K562 (cell line): Measurements from ENCODE around the gene NYNRIN. TPM values are rescaled to one million over a fixed set of nuclear protein-coding genes. Genes with fewer than 3 reads are reported as not detected.

ENCODE experiments used
- ATAC-seq: fragments of 200-7000 bp; cut with Tn5 transposase; 3 replicates; pipeline ENCODE4 v1.9.1; 2020; ENCODE audit warnings: moderate library complexity
- BruUV-seq: library from RNA; stranded (reverse); fragments of 400-500 nt; replicated peaks from 2 replicates; lab custom pipeline; 2021; lab: Mats Ljungman, UMichigan
- CTCF ChIA-PET: fragments of 300-600 bp; formaldehyde crosslinking; extraction: SDS; loops from one replicate; lab custom pipeline; 2021; ENCODE audit warnings: low intra/inter-chr PET ratio; lab: Yijun Ruan, JAX
- POLR2A ChIA-PET: fragments of 300-600, 350-650 bp; sonication (Branson Sonifier 250); formaldehyde crosslinking; extraction: SDS; loops from one replicate; lab custom pipeline; 2021; ENCODE audit warnings: antibody characterized with exemption, inconsistent platforms; lab: Yijun Ruan, JAX
- DNase-seq, 4 experiments: peaks; one replicate each; pipeline versions ENCODE4 v3.0.0 to v3.0.0-alpha.2; 2011 to 2018; ENCODE audit warnings: low spot score in 3 of 4, mixed read lengths in 3 of 4; ENCODE audit errors: extremely low read depth in 1 of 4
- FAIRE-seq: peaks from 2 replicates; lab custom pipeline; 2011; peaks lifted over from hg19 to GRCh38; lab: Jason Lieb, UNC
- H2AFZ ChIP-seq: 2 replicates; pipeline ENCODE4 v1.6.0; 2011; ENCODE audit warnings: low read depth, low read length, control low read depth, inconsistent platforms
- H3K27ac ChIP-seq: fragments of 200-600 bp; 3 replicates; pipeline ENCODE4 v1.8.0; 2011; ENCODE audit warnings: low read depth, mild to moderate bottlenecking, control low read depth, inconsistent platforms, low read length, moderate library complexity, mixed read lengths; ENCODE audit errors: extremely low read depth
- H3K27me3 ChIP-seq, 2 experiments: fragments of 300-600 bp in 1 of 2; 2 replicates in 1 of 2; 3 replicates in 1 of 2; pipeline versions ENCODE4 v1.6.0 to v1.8.0; 2011; ENCODE audit warnings: inconsistent platforms in 2 of 2, low read length in 2 of 2, mild to moderate bottlenecking in 1 of 2, mixed read lengths in 1 of 2, moderate library complexity in 1 of 2; ENCODE audit not compliant: control insufficient read depth in 2 of 2, insufficient read depth in 2 of 2
- H3K36me3 ChIP-seq: fragments of 300-600 bp; 3 replicates; pipeline ENCODE4 v1.8.0; 2011; ENCODE audit warnings: mild to moderate bottlenecking, low read length, inconsistent platforms; ENCODE audit not compliant: control insufficient read depth, insufficient read depth
- H3K4me1 ChIP-seq, 2 experiments: fragments of 200-600 bp in 1 of 2; replicated peaks in 1 of 2; 2 replicates in 1 of 2; 3 replicates in 1 of 2; pipeline versions ENCODE4 v1.5.1 to v1.8.0; 2011; ENCODE audit warnings: inconsistent platforms in 2 of 2, low read length in 2 of 2, mild to moderate bottlenecking in 1 of 2, mixed read lengths in 1 of 2, moderate library complexity in 1 of 2; ENCODE audit not compliant: control insufficient read depth in 2 of 2, insufficient read depth in 2 of 2
- H3K4me2 ChIP-seq: 2 replicates; pipeline ENCODE4 v1.6.1; 2011; ENCODE audit warnings: low read length, control low read depth, inconsistent platforms, mixed read lengths; ENCODE audit not compliant: insufficient read depth
- H3K4me3 ChIP-seq: fragments of 200-600 bp; sonication (generic), shearing (Covaris generic); 2 replicates; pipeline ENCODE4 v1.5.1; 2016; ENCODE audit warnings: control low read depth, inconsistent platforms
- H3K79me2 ChIP-seq: fragments of 200-600 bp; 3 replicates; pipeline ENCODE4 v1.8.0; 2011; ENCODE audit warnings: low read length, inconsistent platforms; ENCODE audit not compliant: control insufficient read depth, insufficient read depth
- H3K9ac ChIP-seq, 2 experiments: 2 replicates each; pipeline versions ENCODE4 v1.6.0 to v1.6.1; 2011; ENCODE audit warnings: low read depth in 2 of 2, low read length in 2 of 2, control low read depth in 1 of 2, inconsistent platforms in 1 of 2, mild to moderate bottlenecking in 1 of 2, mixed read lengths in 1 of 2; ENCODE audit not compliant: insufficient read depth in 1 of 2
- H3K9me1 ChIP-seq: one replicate; pipeline ENCODE4 v1.6.0; 2011; ENCODE audit warnings: inconsistent platforms, mild to moderate bottlenecking, low read length, moderate library complexity; ENCODE audit not compliant: control insufficient read depth, insufficient read depth
- H3K9me3 ChIP-seq: replicated peaks from 2 replicates; pipeline ENCODE4 v1.5.1; 2011; ENCODE audit warnings: low read depth, low read length, inconsistent platforms; ENCODE audit not compliant: control insufficient read depth, insufficient read depth
- H4K20me1 ChIP-seq: replicated peaks from 2 replicates; pipeline ENCODE4 v1.6.1; 2011; ENCODE audit warnings: low read length, inconsistent platforms, mixed read lengths; ENCODE audit not compliant: control insufficient read depth, insufficient read depth
- CHD4 ChIP-seq: fragments of 200-600 bp; sonication (generic); IDR thresholded peaks from 3 replicates; pipeline ENCODE4 v1.6.1; 2012; ENCODE audit warnings: low read depth, mild to moderate bottlenecking, mixed read lengths, low read length, inconsistent platforms; ENCODE audit not compliant: insufficient read depth, insufficient replicate concordance, poor library complexity, severe bottlenecking
- KHSRP ChIP-seq: fragments of 450-650 bp; IDR thresholded peaks from 2 replicates; pipeline ENCODE4 v1.6.1; 2017
- KLF16 ChIP-seq: IDR thresholded peaks from 2 replicates; pipeline ENCODE4 v1.6.1; 2016; ENCODE audit warnings: antibody characterized with exemption
- POLR2B ChIP-seq: fragments of 450-650 bp; IDR thresholded peaks from 2 replicates; pipeline ENCODE4 v1.6.1; 2018; ENCODE audit warnings: low read depth; ENCODE audit not compliant: partially characterized antibody
- ZNF134 ChIP-seq: fragments of 250-450 bp; sonication (Bioruptor Pico); conservative IDR thresholded peaks from 2 replicates; pipeline ENCODE4 v1.4.0; 2020
- WGBS: fragments of 100-300 bp; shearing (Covaris generic); methylation state at CpG from one replicate; pipeline ENCODE4 v1.1.6; 2016; ENCODE audit warnings: low coverage, mixed read lengths; ENCODE audit not compliant: insufficient coverage; ENCODE audit errors: missing lambda C conversion rate; 5-methylcytosine and 5-hydroxymethylcytosine counted together
- in situ Hi-C: fragments of 300-500 bp; cut with MboI; formaldehyde crosslinking; loops from 4 replicates; pipeline ENCODE4 v1.15.0; 2018; ENCODE audit warnings: inconsistent platforms, mixed read lengths
- intact Hi-C: fragments of 100-400 bp; cut with micrococcal nuclease; formaldehyde crosslinking; loops from 2 replicates; pipeline ENCODE4 v1.14.2; 2022
- polyA plus RNA-seq, 8 experiments: library from polyadenylated mRNA; depleted of rRNA in 4 of 8; stranded (reverse) in 5 of 8; unstranded in 3 of 8; fragments of >200 nt; fragmentation: Nextera tagmentation in 2 of 8; fragmentation: Illumina TruSeq in 1 of 8; extraction: Ambion mirVana in 2 of 8; extraction: Trizol in 1 of 8; gene quantifications; 2 replicates each; pipeline versions ENCODE4 v1.2.1 to v1.2.3, GENCODE V29; 2011 to 2014; ENCODE audit warnings: inconsistent platforms in 1 of 8, missing spikeins in 1 of 8
- total RNA-seq, 7 experiments: library from RNA; depleted of rRNA in 6 of 7; stranded (reverse); fragments of >200 nt in 6 of 7; fragmentation: Illumina TruSeq in 2 of 7; extraction: Trizol in 2 of 7; gene quantifications; 2 replicates each; pipeline versions ENCODE4 v1.2.1 to v1.2.3, GENCODE V29; 2011 to 2021; ENCODE audit warnings: low replicate concordance in 1 of 7
- TF ChIP-seq, protein P1 (sequence below): fragments of 450-650 bp; IDR thresholded peaks from 2 replicates; pipeline ENCODE4 v1.6.1; 2016; ENCODE audit warnings: antibody characterized with exemption
- TF ChIP-seq, protein P2 (sequence below), 2 experiments: fragments of 450-650 bp; conservative IDR thresholded peaks; 2 replicates each; pipeline ENCODE4 v1.6.1; 2017; ENCODE audit warnings: mild to moderate bottlenecking in 2 of 2, moderate library complexity in 2 of 2
- TF ChIP-seq, protein P3 (sequence below): IDR thresholded peaks from 2 replicates; pipeline ENCODE4 v1.6.1; 2011; ENCODE audit not compliant: insufficient read length; ENCODE audit errors: extremely low read depth
- TF ChIP-seq, protein P4 (sequence below): fragments of 450-650 bp; IDR thresholded peaks from 2 replicates; pipeline ENCODE4 v1.6.1; 2018; ENCODE audit not compliant: partially characterized antibody

Gene NYNRIN
- total and polyA plus RNA-seq, 9 of the 15 experiments (the other 6 are each of a cell fraction or from before 2014, with no cell fraction given), result 0.04 to 1.2 (median 0.28) TPM

DNA sequence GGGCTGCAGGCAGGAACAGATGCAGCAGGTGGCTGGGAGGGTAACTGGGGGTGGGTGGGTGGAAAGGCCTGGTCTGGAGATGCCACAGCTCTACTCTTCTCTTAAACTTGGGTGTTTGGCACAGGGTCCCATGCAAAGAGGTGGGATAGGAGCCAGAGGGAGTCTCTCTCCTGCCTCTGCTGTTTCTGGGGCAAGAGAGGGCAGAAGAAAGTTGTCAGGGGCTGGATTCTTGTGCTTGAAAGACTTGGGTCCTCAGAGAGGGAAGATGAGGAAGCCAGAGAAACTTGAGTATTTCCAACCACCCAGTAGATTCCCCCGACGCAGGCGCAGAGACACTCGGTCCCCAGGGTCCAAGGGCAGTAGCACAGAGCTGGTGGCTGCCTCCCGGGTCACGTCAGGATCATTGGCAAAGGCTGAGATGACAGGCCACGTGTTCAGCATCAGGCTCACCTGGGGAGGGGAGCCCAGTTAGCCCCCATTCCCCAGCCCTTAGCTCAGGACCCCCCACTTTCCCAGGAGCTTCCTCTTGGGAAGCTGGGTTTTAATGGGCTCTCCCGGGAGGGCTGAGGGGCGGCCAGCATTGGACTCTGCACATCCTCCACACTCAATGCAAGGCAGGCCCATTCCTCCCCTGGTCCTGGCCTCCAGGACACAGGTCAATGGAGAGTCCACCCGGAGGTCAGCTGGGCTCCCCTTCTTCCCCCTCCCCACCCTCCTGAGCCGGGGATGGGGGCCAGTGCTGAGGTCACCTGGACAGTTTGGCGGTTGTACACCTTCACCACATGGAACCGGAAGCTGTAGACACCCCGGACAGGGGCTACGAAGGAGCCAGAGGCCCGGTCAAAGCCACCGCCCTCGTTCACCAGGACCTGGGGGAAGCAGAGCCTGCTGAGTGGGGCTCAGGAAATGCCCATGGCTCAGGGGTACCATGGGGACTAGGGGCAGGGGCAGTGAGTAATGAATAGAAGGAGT is 29.0 kb downstream of the NYNRIN start:
- no peak for FAIRE-seq
- no TSS peak for BruUV-seq
- 82% methylated on average over 5 of the region's 18 CpGs for WGBS
- TF ChIP-seq, protein P1, sequence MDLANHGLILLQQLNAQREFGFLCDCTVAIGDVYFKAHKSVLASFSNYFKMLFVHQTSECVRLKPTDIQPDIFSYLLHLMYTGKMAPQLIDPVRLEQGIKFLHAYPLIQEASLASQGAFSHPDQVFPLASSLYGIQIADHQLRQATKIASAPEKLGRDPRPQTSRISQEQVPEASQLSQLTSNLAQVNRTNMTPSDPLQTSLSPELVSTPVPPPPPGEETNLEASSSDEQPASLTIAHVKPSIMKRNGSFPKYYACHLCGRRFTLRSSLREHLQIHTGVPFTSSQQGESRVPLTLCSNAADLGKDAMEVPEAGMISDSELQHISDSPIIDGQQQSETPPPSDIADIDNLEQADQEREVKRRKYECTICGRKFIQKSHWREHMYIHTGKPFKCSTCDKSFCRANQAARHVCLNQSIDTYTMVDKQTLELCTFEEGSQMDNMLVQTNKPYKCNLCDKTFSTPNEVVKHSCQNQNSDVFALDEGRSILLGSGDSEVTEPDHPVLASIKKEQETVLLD, result no peak
- TF ChIP-seq, protein P2, sequence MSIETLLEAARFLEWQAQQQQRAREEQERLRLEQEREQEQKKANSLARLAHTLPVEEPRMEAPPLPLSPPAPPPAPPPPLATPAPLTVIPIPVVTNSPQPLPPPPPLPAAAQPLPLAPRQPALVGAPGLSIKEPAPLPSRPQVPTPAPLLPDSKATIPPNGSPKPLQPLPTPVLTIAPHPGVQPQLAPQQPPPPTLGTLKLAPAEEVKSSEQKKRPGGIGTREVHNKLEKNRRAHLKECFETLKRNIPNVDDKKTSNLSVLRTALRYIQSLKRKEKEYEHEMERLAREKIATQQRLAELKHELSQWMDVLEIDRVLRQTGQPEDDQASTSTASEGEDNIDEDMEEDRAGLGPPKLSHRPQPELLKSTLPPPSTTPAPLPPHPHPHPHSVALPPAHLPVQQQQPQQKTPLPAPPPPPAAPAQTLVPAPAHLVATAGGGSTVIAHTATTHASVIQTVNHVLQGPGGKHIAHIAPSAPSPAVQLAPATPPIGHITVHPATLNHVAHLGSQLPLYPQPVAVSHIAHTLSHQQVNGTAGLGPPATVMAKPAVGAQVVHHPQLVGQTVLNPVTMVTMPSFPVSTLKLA (conservative IDR thresholded peaks at IDR 0.05), result no peak
- no peak for TF ChIP-seq CHD4
- no peak for TF ChIP-seq POLR2B
- TF ChIP-seq, protein P3, sequence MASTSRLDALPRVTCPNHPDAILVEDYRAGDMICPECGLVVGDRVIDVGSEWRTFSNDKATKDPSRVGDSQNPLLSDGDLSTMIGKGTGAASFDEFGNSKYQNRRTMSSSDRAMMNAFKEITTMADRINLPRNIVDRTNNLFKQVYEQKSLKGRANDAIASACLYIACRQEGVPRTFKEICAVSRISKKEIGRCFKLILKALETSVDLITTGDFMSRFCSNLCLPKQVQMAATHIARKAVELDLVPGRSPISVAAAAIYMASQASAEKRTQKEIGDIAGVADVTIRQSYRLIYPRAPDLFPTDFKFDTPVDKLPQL, result no peak
- no peak for TF ChIP-seq ZNF134 (CRISPR knock-in tag)
- TF ChIP-seq, protein P4, sequence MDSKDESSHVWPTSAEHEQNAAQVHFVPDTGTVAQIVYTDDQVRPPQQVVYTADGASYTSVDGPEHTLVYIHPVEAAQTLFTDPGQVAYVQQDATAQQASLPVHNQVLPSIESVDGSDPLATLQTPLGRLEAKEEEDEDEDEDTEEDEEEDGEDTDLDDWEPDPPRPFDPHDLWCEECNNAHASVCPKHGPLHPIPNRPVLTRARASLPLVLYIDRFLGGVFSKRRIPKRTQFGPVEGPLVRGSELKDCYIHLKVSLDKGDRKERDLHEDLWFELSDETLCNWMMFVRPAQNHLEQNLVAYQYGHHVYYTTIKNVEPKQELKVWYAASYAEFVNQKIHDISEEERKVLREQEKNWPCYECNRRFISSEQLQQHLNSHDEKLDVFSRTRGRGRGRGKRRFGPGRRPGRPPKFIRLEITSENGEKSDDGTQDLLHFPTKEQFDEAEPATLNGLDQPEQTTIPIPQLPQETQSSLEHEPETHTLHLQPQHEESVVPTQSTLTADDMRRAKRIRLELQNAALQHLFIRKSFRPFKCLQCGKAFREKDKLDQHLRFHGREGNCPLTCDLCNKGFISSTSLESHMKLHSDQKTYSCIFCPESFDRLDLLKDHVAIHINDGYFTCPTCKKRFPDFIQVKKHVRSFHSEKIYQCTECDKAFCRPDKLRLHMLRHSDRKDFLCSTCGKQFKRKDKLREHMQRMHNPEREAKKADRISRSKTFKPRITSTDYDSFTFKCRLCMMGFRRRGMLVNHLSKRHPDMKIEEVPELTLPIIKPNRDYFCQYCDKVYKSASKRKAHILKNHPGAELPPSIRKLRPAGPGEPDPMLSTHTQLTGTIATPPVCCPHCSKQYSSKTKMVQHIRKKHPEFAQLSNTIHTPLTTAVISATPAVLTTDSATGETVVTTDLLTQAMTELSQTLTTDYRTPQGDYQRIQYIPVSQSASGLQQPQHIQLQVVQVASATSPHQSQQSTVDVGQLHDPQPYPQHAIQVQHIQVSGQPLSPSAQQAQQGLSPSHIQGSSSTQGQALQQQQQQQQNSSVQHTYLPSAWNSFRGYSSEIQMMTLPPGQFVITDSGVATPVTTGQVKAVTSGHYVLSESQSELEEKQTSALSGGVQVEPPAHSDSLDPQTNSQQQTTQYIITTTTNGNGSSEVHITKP, result no peak
- no peak for TF ChIP-seq KHSRP
- no peak for TF ChIP-seq KLF16

More for the DNA sequence above, 29.0 kb downstream of the NYNRIN start:
- H2AFZ ChIP-seq, result no peak overlapping the region
- H3K36me3 ChIP-seq, result peaks cover 6% of the 10 kb centered on the region; the same call in 2 of the 3 replicates
- CTCF ChIA-PET, result interaction anchor here (0.6 kb wide), 1 partner anchor 314 kb away, joined by 3 read pairs; no protein-coding TSS in a partner anchor
- POLR2A ChIA-PET, result interaction anchor here (1.3 kb wide), 1 partner anchor 11 kb away, joined by 3 read pairs; no protein-coding TSS in a partner anchor
- in situ Hi-C loops (no loop called here), intact Hi-C loops (no loop called here)
- peaks cover 5% of the 10 kb centered on the region; the same call in 1 of the 2 replicates for H4K20me1 ChIP-seq
- peak overlapping the region in 1 of 2 experiments; percentile 67; a peak in 2 of 4 replicates for H3K9ac ChIP-seq
- no peak for DNase-seq
- H3K9me3 ChIP-seq, result no peaks in the 10 kb centered on the region; the same call in 1 of the 2 replicates
- ATAC-seq, result no peak
- H3K4me3 ChIP-seq, result no peak overlapping the region
- no peak overlapping the region for H3K4me2 ChIP-seq
- H3K79me2 ChIP-seq, result peaks cover 12% of the 10 kb centered on the region
- H3K4me1 ChIP-seq, result peaks cover 46 to 53% of the 10 kb centered on the region in 2 experiments
- H3K9me1 ChIP-seq, result peaks cover 3% of the 10 kb centered on the region
- H3K27ac ChIP-seq, result no peak overlapping the region
- H3K27me3 ChIP-seq, result no peaks in the 10 kb centered on the region
